ENCODE data around the gene CX3CR1.

Gene CX3CR1

DNA sequence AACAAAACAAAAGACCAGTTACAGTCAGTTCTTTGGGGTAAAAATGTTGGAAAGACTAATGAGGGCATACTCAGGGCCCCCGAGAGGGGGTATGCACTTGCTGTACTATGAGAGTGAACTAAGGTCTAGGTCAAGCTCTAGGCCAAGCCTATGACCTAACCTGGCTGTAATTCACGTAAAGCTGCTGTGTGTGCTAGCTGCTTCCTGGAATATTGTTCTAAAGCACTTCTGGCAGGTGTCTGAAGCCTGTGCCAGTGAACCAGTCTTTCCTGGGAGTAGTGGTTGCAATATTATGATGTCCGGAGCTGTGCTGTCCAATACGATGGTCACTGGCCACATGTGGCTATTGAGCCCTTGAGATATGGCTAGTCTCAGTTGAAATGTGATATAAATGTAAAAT is 13.1 kb upstream of the CX3CR1 start:
- FAIRE-seq, result no peak
- DNase-seq (ENCODE audit: low spot score), result no peak

DNA sequence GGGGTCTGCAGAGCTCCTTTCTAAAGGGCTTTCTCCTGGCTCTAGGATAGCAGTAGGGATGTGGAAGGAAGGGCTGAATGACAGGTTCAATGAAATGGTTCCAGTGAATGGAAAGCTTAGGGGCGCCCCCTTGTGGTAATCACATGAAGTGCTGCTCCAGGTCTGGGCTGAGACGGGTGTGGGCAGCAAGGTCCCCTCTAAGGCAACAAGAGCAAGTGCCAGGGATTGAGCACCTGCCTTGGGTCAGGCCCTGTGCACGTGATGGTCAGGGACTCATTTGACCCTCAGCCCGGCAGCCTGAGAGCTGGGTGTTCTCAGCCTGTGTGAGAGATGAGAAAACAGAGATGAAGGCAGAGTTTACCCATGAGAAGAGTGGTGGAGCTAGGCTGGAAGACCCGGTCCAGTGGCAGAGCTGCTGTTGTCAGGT is 12.1 kb upstream of the CX3CR1 start:
- DNase-seq (ENCODE audit: low spot score) (peak; percentile 77), FAIRE-seq (no peak)

- FAIRE-seq (no peak), DNase-seq (ENCODE audit: low spot score) (no peak)
These were observed 10.4 kb upstream of the CX3CR1 start for GRCh38 chr3:39290255-39290654.

GRCh38 chr3:39289107-39289506 is 9.3 kb upstream of the CX3CR1 start:
- FAIRE-seq, result no peak
- DNase-seq (ENCODE audit: low spot score), result no peak

- FAIRE-seq (no peak), DNase-seq (ENCODE audit: low spot score) (peak; percentile 94)
These were observed 8.5 kb upstream of the CX3CR1 start for GRCh38 chr3:39288300-39288808.

GRCh38 chr3:39287216-39288164 is 7.7 kb upstream of the CX3CR1 start:
- DNase-seq (ENCODE audit: low spot score) (no peak), FAIRE-seq (no peak)

- DNase-seq (ENCODE audit: low spot score) (no peak), FAIRE-seq (no peak)
These were observed 6.9 kb upstream of the CX3CR1 start for GRCh38 chr3:39286771-39287170.

DNA sequence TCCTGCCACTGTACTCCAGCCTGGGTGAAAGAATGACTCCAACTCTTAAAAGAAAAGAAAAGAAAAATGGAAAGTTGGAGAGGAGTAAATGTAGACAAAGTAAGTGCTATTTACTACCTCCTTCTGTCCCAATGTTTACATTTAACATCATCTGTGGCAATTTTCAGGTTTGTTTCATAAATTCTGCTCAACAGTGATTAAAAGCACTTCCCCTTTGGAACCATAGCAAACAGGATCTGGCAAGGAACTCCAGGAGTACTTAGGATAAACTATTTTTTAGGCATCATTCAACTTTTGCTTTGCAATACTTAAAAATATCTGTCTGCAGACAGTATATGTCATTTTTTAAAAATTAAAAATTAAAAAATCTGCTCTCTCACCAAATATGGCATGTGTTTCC is 5.5 kb upstream of the CX3CR1 start:
- FAIRE-seq (no peak), DNase-seq (ENCODE audit: low spot score) (no peak)

- FAIRE-seq, result no peak
- DNase-seq (ENCODE audit: low spot score), result no peak
These were observed 4.6 kb upstream of the CX3CR1 start for GRCh38 chr3:39284457-39284881.

GRCh38 chr3:39282057-39282456 is 2.2 kb upstream of the CX3CR1 start:
- no peak for DNase-seq (ENCODE audit: low spot score)
- FAIRE-seq, result no peak

DNA sequence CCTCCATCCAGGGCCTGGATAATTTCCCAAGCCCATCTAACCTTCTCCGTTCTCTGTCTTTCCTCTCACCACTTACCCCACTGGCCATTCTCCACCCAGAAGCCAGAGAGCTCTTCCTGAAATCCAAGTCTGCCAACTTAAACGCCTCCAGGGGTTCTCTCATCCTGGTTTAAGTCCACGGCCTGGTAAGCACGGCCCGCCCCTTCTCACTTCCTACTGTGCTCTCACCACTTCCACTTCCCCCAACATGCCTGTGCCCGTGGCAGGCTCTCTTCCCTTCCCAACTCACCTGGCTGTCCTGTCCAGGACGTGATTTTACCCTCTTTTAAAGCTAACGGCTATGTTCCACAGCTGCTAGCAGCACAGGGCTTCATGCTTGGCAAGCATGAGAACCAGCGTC is 1.7 kb upstream of the CX3CR1 start:
- DNase-seq (ENCODE audit: low spot score), result no peak
- no peak for FAIRE-seq

DNA sequence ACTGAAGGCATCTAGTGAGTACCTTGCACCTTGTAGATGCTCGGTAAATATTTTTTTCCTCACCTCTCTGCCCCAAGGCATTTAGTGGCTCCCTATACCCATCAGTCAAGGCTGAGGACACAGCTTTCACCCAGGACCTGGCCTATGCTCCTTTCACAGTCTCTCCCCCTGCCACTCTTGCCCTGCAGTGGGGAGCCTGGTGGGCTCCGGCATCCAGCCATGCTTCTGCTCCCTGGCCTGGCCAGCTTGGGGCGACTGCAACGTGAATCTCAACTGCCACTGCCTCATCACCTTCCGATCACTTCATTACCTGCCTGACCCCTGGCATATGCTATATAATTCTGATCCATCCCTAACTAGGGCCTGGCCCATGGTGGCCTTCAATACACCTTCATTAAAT is 735 bp upstream of the CX3CR1 start:
- DNase-seq (ENCODE audit: low spot score) (no peak), FAIRE-seq (no peak)

DNA sequence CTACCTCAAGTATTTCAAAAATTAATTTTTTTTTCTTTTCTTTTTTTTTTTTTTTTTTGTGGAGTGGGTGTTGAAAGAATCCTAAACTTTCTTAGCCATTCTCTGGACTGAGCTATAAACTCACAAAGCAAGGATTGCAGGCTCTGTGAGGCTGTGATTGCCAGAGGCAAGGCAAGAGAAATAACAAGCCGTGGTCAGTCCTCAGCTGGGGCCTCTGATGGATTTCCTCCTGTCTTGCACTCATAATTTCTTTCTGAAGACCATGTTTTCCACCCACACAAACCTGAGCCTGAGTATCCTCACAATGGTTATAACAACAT is 1.3 kb downstream of the CX3CR1 start:
- DNase-seq (ENCODE audit: low spot score), result no peak
- FAIRE-seq, result no peak

DNA sequence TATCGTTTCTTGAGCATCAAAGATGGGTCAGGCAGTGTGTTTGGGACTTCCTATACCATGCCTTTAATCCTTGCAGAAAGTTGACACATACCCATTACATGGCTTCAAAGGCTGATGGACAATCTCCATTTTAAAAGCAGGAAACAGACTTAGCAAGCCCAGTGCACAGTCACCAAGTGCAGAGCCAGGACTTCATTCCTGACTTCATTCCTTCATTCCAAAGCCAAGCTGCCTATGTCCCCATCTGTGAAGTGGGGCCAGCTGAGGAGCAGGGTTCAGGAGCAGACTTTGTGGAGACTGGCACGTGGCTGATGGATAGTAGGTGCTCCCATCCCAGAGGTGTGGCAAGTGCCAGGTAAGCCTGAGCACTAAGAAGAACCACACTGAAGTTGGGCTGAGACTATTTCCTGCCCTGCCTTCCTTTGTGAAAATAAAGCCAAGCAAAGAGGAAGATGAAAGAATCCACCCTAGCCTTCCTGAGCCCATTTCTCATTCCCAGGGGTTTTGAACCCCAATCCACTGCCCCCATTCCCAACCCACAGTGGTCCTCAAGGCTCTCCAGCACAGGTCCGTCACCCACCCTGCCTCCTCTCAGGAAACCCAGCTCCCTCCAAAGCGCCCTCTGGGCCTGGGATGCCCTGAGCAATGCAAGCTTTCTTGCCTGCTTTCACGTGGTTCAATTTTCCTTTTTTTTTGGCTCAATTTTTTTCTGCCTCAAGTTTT is 1.8 kb downstream of the CX3CR1 start:
- DNase-seq (ENCODE audit: low spot score), result no peak
- FAIRE-seq, result no peak

GRCh38 chr3:39276746-39277145 is 3.1 kb downstream of the CX3CR1 start:
- no peak for FAIRE-seq
- no peak for DNase-seq (ENCODE audit: low spot score)

DNA sequence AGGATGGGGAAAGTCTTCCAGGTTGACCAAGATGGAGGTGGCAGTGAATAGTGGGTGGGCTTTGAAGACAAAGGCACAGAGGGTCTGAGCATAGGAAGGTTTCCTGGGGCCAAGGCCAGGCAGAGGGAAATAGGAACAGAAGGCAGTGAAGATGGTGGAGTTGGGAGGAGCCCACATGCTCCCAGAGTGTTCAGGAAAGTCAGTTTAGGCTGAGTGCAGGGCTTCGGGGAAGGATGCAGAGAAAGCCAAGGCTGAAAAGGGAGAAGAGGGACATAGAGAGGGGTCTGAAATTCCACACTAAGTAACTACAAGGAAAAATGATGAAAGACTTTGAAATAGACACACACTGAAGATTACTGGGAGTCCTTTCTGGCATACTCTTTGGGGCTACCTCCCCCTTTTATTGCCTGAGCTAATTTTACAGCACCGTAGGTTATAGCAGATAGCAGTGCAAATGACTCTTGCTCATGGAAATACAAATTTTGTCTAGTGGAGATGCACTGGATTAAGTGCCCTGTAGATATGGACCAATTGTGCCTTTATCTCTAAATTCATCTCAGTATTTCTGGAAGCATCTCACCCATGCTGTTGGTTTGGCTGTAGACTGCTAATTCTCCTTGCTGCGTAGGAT is 3.8 kb downstream of the CX3CR1 start:
- FAIRE-seq (no peak), DNase-seq (ENCODE audit: low spot score) (no peak)

- DNase-seq (ENCODE audit: low spot score) (no peak), FAIRE-seq (no peak)
These were observed 4.8 kb downstream of the CX3CR1 start for GRCh38 chr3:39275052-39275451.

GRCh38 chr3:39273119-39273518 is 6.7 kb downstream of the CX3CR1 start:
- DNase-seq (ENCODE audit: low spot score), result no peak
- no peak for FAIRE-seq

- DNase-seq (ENCODE audit: low spot score) (no peak), FAIRE-seq (no peak)
These were observed 7.6 kb downstream of the CX3CR1 start for GRCh38 chr3:39272191-39272590.

GRCh38 chr3:39271363-39271914 is 8.4 kb downstream of the CX3CR1 start:
- FAIRE-seq, result no peak
- DNase-seq (ENCODE audit: low spot score), result no peak

GRCh38 chr3:39269528-39269927 is 10.3 kb downstream of the CX3CR1 start:
- DNase-seq (ENCODE audit: low spot score), result no peak
- no peak for FAIRE-seq

GRCh38 chr3:39268549-39268900 is 11.3 kb downstream of the CX3CR1 start:
- DNase-seq (ENCODE audit: low spot score) (no peak), FAIRE-seq (no peak)
